Stimulated activated CD4-positive, alpha-beta T cell treated with anti-CD3 and anti-CD28 coated beads, Interleukin-1b, Interleukin-23, amount 100 ng/mL, for 48 hours (primary cell): ENCODE measurements around the gene LRRC74B.
"Not testable (repeated sequence)": the region's sequence is repeated elsewhere in the genome, so short reads cannot be mapped to it uniquely, and the experiment has no call there.

Experiments
- DNase-seq: peaks from one replicate; pipeline ENCODE4 v3.0.0-alpha.2; 2020

Gene LRRC74B

DNA sequence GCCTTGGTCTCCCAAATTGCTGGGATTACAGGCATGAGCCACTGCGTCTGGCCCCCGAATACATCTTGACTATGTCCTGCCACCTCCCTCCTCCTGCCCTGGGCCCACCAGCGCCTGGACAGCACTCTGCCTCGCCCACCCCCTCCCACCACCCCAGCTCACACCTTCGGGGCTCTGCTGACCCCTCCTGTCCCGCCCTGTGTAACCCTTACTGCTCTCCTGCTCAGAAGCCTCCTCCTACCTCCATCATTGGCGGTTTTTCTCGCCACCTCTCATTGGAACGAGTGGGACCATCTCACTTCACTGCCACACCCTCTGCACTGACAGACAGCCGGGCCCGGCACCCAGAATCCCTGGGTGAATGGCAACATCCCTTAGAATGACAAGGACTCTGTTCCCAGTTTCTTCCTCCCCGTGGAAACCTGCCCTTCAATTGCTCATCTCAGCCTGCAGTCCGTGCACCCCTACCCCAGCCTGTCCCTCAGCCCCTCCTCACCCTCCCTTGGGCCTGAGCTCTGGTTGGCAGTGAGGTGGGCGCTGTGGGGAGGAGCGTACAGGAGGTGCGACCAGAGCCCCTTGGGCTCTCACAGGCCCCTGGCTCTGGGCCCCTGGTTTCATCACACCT lies 32.2 kb downstream of the LRRC74B start:
- no peak for DNase-seq

GRCh38 chr22:21078916-21079315 lies 33.2 kb downstream of the LRRC74B start:
- no peak for DNase-seq

- no peak for DNase-seq
These were observed 33.7 kb downstream of the LRRC74B start for GRCh38 chr22:21079493-21079892.

- no peak for DNase-seq
These were observed 34.8 kb downstream of the LRRC74B start for GRCh38 chr22:21080435-21081137.

DNA sequence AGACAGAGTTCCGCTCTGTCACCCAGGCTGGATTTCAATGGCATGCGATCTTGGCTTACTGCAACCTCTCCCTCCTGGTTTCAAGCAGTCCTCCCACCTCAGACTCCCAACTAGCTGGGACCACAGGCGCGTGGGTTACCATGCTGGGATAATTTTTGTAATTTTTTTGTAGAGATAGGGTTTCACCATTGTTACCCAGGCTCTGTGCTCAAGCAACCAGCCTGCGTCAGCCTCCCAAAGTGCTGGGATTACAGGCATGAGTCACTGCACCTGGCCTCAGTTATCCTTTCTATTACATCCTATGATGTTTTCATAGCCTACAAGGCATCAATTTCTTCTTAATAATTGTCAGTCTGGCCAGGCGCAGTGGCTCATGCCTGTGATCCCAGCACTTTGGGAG lies 36.5 kb downstream of the LRRC74B start:
- DNase-seq, result no peak

GRCh38 chr22:21087119-21087518 lies 41.4 kb downstream of the LRRC74B start:
- no peak for DNase-seq

GRCh38 chr22:21087926-21088325 lies 42.2 kb downstream of the LRRC74B start:
- DNase-seq, result not testable (repeated sequence)

DNA sequence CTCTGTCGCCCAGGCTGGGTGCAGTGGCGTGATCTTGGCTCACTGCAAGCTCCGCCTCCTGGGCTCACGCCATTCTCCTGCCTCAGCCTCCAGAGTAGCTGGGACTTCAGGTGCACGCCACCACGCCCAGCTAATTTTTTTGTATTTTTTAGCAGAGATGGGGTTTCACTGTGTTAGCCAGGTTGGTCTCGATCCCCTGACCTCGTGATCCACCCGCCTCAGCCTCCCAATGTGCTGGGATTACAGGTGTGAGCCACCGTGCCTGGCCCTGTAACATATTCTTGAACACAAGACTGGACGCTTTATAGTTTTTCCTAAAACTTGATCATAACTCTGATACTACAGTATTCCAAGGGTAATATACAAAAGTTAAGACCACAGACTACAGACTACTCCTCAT lies 45.5 kb downstream of the LRRC74B start:
- not testable (repeated sequence) for DNase-seq

- no peak for DNase-seq
These were observed 47.2 kb downstream of the LRRC74B start for GRCh38 chr22:21092797-21093554.

GRCh38 chr22:21093555-21094137 lies 47.9 kb downstream of the LRRC74B start:
- DNase-seq, result not testable (repeated sequence)

GRCh38 chr22:21094911-21095772 lies 49.4 kb downstream of the LRRC74B start:
- DNase-seq, result no peak

GRCh38 chr22:21095773-21096107 lies 50.0 kb downstream of the LRRC74B start:
- DNase-seq, result no peak

- DNase-seq, result not testable (repeated sequence)
These were observed 51.1 kb downstream of the LRRC74B start for GRCh38 chr22:21096878-21097277.

DNA sequence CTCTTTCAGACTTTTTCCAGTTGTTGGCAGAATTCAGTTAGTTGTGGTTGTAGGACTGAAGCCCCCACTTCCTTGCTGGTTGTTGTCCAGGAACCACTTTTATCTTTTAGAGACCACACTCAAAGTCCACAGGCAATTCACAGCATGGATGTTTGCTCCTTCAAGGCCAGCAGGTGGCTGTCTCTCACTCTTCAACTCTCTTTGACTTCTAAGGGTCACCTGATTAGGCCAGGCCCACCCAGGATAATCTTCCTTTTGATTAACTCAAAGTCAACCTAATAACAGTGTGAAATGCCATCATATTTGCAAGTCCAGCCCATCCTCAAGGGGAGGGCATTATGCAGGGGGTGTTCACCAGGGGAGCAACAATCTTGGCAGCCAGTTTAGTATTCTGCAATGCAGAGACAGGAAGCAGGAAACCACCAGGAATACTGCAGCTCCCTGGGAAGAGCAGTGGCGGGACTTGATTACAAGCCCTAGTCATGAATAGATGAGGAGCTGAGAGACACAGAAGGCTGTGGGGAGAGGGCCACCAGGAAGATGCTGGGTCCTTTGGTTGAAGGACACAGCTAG lies 52.4 kb downstream of the LRRC74B start:
- DNase-seq, result no peak

- DNase-seq, result no peak
These were observed 53.8 kb downstream of the LRRC74B start for GRCh38 chr22:21099578-21099977.

DNA sequence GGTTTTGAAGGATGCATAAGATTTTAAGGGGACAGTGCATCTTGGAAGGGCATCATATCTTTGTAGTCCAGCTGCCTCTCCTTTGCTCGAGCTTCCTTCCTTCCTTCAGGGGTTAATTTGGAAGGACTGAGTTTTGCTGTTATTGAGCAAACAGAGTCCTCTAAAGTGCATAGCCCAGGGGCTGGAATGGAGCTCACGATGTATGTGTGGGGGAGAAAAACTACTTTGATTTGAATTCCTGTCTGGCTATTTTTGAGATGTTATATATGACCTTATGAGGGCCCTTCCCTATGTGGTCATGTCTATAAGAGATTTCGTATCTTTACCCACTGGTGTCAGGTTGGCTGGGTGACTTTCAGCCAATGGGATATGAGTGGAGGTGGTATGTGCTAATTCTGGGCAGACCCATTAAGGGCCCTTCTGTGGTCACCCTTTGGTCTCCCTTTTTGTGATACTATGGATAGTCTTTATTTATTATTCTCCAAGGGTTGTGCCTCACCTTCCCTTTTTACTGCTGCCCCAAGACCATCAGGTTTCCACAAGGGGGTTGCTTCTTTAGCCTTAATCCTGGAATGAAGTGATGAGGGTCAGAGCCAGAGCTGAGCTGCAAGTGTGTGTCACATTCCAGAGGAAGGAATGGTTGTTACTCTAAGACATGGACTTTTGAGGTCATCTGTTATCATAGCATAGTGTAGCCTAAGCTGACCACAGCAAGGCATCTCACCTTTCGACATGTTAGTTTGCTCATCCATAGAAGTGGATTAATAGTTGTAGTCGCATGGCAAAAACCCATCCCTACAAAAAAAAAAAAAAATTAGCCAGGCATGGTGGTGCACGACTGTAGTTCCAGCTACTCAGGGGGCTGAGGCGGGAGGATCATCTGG lies 54.6 kb downstream of the LRRC74B start:
- DNase-seq, result no peak

DNA sequence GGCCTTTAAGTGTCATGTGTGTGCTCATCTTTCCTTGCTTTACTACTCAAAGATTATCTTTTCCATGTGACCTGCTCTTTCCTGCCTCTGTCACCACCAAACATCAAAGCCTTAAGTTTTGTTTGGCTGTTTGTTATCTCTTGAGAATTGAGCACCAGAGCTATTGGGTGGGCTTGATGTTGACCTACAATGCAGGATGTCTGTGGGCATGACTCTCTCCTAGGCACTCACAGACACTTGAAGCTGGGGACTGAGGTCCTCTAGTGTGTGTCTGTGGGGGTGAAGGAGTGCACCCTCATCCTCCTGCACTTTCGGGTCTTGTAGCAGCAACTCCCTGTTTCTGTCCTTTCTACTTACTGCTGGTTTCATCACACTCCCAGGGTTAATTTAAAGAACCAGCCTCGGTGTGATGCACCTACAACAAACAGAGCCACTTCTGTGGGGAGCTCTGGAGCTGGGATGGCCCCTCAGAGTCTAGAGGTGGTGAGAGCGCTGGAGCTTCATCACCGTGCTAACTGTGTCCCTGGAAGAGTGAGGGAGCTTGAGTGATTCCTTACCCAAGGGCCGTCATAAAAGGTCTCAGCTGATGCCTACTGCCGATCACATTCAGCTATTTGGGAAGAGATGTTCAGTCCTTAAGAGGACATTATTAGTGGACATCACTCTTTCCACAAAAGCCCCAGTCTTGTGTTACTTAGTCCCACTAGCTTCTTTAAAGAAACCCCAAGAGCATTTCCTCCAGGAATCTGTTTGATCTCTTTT lies 56.3 kb downstream of the LRRC74B start:
- DNase-seq, result no peak

GRCh38 chr22:21102659-21103267 lies 57.0 kb downstream of the LRRC74B start:
- DNase-seq, result peak; percentile 80

- no peak for DNase-seq
These were observed 57.9 kb downstream of the LRRC74B start for GRCh38 chr22:21103633-21104032.

GRCh38 chr22:21104126-21104691 lies 58.5 kb downstream of the LRRC74B start:
- DNase-seq, result no peak
